HG02852 (cell line): ENCODE data around the gene CST9L.
"Not testable (repeated sequence)": the region's sequence is repeated elsewhere in the genome, so short reads cannot be mapped to it uniquely, and the experiment has no call there.

ENCODE experiments used
- ATAC-seq: cut with Tn5 transposase; IDR thresholded peaks from one replicate; pipeline ENCODE4 v1.9.1; 2021; ENCODE audit warnings: mild to moderate bottlenecking, moderate library complexity; ENCODE audit not compliant: unreplicated experiment

CST9L gene

DNA sequence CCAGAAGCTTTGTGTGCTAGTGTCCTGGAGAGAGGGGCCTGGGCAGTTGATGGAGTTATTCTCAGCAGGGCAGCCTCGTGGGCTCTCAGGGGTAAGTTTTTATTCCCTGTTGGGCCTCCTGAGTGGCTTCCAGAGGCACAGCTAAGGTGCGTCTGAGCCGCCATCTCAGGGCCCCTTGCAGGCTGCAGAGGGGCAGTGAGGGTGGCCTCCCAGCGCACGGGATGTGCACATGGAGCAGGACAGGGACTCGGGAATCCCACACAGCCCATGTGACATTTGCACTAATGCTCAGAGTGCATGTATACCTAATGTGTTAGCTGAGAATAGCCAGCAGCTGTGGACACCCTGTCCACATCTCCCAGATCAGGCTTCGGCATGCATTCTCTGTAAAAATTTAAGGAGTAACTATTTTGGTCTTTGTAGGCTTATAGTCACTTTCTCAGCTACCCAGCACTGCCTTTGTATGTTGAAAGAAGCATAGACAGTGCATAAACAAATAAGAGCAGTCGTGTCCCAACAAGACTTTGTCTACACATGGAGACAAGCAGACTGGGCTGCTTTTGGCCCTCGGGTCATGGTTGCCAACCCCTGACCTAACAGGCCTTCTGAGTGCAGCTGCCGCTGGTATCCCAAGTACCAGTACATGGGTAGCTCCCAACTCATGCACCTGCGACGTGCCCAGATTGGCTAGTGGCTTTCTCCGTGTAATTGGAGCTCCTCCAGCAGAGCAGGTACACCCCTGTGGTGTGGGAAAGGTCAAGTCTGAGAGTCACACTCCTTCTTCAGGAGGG is 18.6 kb upstream of the CST9L start:
- no peak for ATAC-seq

GRCh38 chr20:23585808-23586734 is 17.8 kb upstream of the CST9L start:
- ATAC-seq = no peak

- ATAC-seq = no peak
Observed at GRCh38 chr20:23585449-23585807, 17.1 kb upstream of the CST9L start.

- no peak for ATAC-seq
Observed at GRCh38 chr20:23584434-23585199, 16.3 kb upstream of the CST9L start.

DNA sequence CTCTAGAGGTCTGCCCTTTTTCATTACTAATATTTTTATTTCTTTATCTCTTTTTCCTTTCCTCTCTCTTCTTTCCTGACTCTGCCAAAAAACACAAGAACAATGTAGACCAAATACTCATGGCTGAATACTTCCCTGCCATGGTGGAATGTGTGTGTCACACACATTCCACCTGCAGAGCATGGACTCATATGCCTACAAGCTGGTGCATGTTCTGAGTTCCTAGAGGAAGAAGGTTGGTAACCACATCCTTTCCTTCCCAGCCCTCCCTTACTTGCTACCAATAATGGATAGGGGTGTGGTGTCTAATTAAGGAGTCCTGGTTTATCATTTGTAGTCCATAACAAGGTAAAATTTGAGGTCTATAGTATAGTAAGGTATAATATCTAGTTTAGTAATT is 15.2 kb upstream of the CST9L start:
- ATAC-seq = no peak

DNA sequence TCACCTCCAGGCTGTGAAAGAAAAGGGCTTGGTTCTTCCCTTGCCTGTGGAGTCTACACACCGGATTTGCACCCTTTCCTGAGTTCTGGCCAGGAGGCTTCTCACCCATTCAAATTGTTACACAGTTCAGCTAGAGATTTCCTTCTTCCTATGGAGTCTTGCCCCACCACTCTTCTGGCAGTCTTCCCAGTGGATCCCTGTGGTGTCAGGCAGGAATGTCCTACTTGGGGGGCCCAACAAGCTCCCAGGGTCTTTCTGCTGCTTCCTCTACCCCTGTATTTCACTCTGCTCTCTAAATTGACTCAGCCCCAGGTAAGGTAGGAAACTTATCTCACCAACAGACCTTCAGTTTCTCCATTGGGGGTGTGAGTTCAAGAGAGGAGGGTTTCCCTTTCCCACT is 14.0 kb upstream of the CST9L start:
- ATAC-seq = no peak

- not testable (repeated sequence) for ATAC-seq
Observed at GRCh38 chr20:23581833-23582232, 13.5 kb upstream of the CST9L start.

- no peak for ATAC-seq
Observed at GRCh38 chr20:23574977-23575376, 6.7 kb upstream of the CST9L start.

DNA sequence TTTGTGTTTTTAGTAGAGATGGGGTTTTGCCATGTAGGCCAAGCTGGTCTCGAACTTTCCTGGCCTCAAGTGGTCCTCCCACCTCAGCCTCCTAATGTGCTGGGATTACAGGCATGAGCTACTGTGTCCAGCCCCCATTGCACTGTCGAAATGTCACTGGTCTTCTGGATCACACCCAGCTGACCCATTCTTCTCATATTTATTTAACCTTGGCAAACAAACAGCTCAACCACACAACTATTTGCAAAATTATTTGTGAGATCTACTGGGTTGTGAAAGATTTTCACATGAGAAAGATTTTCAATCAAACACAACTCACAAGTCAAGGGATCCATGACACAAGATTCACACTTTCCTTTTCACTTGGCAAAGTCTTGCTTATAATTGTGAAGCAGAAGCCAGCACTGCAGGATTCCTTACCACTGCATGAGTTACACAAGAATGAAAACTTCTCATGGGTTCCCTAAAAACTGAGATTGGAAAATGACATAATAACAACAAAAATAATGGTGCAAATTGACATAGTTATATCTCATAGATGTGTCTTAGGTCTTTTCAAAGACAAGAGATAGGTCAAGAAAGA is 2.0 kb upstream of the CST9L start:
- no peak for ATAC-seq

DNA sequence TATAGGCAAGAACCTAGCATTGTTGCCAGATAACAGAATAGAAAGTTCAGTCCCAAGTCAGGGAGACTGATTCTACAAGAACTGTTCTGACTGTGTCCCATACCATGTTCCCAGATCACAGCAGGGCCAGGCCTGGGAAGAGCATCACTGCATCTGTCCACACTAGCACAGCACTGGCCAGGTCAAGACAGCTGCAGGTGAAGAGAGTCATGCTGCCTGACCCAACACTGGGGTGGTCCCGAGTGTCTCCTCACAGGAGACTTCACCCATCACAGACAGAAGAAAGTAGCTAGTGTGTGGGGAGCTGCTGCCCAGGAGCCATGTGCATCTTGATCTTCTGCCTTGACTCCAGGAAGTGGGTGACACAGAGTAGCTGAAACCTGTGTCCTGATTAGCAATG is 1.3 kb upstream of the CST9L start:
- no peak for ATAC-seq

DNA sequence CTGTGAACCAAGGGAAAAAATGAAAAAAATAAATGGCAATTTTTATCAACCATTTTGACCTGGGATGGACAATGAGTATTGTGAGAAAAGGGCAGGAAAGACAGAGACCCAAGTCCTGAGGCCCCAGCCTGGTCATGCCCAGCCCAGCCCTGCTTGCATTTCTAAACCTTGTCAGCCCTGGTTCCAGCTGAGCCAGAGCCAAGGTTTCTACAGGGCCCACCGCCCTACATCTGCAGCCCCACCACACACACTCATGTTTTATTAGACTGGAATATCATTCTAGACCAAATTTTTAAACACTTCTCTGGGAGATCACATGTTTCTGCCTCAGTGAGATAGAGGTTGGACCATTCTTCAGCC is 667 bp upstream of the CST9L start:
- ATAC-seq = no peak

DNA sequence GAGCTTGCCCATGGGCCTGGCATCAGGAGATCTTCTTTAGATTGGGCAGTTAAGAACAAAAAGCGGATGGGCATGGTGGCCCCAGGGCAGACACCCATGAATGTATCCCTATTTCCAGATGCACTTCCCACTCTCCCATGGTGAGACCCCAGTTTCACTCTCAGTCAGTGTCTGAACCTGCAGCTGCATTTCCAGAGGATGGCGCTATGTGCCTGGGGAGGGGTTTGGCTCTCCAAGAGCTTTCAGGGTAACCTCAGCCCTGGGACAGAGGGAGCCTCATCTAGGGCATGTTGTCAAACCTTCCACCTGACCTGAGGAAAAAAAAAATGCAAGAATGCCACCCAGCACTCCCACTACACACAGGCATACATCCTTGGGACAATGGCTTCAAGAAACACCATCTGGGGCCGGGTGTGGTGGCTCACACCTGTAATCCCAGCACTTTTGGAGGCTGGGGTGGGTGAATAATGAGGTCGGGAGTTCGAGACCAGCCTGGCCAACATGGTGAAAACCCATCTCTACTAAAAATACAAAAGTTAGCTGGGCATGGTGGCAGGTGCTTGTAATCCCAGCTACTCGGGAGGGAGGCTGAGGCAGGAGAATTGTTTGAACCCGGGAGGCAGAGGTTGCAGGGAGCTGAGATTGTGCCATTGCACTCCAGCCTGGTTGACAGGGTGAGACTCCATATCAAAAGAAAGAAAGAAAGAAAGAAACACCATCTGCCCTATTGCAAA is 1.9 kb downstream of the CST9L start:
- no peak for ATAC-seq

DNA sequence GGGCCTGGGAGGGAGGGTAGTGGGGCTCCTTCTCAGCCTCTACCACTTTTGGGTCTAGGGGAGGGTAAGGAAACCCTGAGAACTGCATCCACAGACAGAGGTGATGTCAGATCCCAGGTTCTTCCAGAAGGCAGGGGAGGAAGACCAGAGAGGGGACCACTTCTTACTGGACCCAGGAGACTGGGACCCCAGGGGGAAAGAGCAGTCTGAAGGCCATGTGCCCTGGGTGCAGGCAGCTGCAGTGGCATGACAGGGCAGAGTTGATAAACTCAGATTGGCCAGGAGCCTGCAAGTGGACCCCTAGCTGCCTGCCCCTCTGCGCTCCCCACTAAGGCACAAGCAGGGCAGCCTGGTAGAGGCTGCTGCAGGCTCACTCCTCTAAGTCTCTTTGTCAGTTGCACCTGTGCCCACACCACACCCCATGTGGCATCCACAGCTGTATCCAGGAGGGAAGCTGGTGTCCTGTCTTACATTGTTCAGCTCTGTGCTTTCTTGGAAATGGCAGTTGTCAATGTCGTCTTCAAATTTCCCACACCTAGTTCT is 2.7 kb downstream of the CST9L start:
- ATAC-seq = no peak

DNA sequence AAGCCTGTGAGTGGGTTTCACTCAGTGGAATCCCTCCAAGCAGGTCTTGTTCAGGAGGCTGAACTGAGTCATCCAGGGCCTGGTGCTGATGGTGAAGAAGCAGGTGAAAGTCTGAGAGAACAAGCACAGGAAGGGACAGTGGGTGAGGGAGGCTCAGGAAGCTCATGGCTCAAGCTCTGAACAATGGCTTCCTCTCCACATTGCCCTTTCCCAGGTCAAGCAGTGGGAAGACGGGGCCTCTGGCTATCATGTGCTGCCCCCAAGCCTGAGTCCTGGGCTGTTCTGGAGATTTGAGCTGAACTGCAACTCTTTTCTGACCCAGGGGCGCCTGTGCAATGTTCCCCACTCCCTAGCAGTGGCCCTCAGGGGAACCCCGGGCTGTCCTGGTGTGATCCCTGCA is 3.4 kb downstream of the CST9L start:
- ATAC-seq = no peak

DNA sequence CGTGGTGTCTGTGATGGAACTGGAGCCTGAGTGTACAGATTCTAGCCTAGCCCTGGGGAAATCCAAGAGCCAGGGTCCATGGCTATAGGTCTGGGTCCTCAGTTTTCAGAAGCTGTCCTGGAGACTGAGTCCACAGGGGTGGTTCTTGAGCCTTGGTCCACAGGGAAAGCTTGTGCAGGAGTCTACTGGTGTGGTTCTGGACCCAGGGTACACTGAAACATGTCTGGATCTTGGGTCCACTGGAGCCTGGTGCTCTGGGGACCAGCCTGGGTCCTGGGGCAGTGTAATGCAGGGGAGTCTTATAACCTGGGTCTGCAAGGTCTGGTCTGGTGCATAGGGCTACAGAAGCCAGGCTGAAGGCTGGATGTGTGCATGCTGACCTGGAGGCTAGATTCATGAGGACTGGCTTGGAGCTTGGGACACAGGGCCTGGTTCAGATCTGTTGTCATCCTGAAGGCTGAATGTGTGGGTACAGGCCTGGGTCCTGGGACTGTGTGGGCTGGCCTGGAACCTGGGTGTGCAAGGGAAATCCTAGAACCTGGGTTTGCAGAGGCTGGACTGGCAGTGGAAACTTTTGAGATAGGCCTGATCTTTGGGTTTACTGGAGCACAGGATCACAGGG is 5.5 kb downstream of the CST9L start:
- ATAC-seq = no peak

DNA sequence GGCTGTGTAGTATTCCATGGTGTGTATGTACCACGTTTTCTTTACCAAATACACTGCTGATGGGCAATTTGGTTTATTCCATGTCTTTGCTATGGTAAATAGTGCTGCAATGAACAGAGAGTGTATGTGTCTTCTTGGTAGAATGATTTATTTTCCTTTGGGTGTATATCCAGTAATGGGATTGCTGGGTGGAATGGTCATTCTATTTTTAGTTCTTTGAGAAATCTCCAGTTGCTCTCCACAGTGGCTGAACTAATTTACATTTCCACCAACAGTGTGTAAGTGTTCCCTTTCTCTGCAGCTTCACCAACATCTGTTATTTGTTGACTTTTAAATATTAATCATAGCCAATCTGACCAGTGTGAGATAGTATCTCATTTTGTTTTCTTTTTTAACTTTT is 13.9 kb downstream of the CST9L start:
- ATAC-seq = no peak

DNA sequence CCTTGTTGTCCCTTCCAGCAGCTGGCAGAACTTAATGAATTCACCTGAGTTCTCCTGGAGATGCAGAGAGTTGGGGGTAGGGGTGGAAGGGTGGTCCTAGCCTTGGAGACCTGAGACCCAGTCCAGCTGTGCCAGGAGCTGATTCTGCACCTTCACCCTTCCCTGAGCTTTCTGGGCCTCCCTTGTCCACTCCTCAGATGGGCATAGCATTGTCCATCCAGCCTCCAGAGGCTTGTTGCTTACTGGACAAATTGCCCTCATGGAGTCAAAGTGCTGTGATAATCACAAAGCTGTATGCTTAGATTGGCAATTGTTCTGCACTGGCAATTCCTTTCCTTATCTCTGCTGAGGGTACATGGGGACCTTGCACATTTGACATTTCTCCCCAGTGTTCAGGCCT is 16.5 kb downstream of the CST9L start:
- no peak for ATAC-seq

DNA sequence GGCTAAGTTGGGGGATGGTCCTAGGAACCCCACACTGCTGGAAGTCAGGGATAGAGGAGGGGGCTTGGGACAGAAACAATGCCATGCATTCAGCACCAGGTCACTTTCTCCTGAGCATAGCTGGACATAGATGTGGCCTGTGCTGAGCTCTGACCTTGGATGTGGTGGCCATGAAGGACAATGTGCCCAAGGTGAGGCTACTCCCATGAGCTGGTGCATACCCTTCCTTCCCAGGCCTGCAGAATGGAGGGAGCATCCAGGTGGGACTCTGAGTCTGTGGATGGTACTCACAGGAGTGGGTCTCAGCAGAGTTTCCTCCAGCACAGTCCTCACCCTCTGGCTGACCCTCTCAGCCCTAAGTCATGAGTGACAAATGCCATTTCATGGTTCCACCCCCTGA is 16.9 kb downstream of the CST9L start:
- no peak for ATAC-seq

DNA sequence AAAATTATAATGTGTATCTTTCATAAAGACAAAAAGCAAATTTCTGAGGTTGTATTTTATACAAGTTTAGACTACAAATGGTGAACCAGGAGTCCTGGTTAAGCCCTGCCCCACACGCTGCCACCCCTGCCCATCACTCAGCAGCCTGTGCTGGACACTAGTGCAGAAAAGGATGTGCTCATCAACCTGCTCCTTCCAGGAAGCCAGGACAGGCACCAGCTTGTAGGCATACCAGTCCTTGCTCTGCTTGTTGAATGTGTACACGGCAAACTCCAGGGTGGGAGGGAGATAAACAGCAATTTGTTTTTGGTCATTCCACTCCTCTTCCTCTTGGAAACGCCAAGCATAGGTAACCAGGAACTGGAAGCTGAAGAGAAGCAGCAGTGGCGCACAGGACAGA is 18.1 kb downstream of the CST9L start:
- ATAC-seq = no peak

DNA sequence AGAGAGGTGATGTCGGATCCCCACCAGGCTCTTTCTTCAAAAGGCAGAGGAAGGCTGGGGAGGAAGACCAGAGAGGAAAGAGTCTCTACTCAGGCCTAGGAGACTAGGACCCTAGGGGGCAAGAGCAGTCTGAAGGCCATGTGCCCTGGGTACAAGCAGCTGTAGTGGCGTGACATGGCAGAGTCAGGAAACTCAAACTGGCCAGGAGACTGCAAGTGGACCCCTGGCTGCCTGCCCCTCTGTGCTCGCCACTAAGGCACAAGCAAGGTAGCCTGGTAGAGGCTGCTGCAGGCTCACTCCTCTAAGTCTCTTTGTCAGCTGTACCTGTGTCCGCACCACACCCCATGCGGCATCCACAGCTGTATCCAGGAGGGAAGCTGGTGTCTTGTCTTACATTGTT is 19.9 kb downstream of the CST9L start:
- no peak for ATAC-seq
